ENCODE measurements around the gene ESM1. TPM values are rescaled to one million over a fixed set of nuclear protein-coding genes. Genes with fewer than 3 reads are reported as not detected.

The ESM1 gene
- total and polyA plus RNA-seq, 9 of the 15 experiments (the other 6 are each of a cell fraction or from before 2014, with no cell fraction given): not detected

- TF ChIP-seq ZNF407 (IDR thresholded peaks at IDR 0.05; ENCODE audit: low read depth) (no peak), SMAD1 (IDR thresholded peaks at IDR 0.05; ENCODE audit: low read depth, low read length, partially characterized antibody) (no peak), CBX5 (IDR thresholded peaks at IDR 0.05; ENCODE audit: borderline replicate concordance, low read depth) (no peak)
- TF ChIP-seq, protein P1, sequence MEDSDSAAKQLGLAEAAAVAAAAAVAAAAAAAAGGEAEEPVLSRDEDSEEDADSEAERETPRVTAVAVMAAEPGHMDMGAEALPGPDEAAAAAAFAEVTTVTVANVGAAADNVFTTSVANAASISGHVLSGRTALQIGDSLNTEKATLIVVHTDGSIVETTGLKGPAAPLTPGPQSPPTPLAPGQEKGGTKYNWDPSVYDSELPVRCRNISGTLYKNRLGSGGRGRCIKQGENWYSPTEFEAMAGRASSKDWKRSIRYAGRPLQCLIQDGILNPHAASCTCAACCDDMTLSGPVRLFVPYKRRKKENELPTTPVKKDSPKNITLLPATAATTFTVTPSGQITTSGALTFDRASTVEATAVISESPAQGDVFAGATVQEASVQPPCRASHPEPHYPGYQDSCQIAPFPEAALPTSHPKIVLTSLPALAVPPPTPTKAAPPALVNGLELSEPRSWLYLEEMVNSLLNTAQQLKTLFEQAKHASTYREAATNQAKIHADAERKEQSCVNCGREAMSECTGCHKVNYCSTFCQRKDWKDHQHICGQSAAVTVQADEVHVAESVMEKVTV (CRISPR knock-in tag; IDR thresholded peaks at IDR 0.05): no peak
These were observed 11.1 kb upstream of the ESM1 start (continued) for GRCh38 chr5:54996466-54996865.
